HG03575 (cell line): ENCODE results near the gene GRM3.
"Not testable (repeated sequence)": the region's sequence is repeated elsewhere in the genome, so short reads cannot be mapped to it uniquely, and the experiment has no call there.

Experiments used
- ATAC-seq: cut with Tn5 transposase; IDR thresholded peaks from one replicate; pipeline ENCODE4 v1.9.1; 2021; ENCODE audit not compliant: unreplicated experiment, insufficient number of reproducible peaks, low FRiP score; ENCODE audit errors: extremely low read depth

The GRM3 gene

GRCh38 chr7:86643561-86644281, at the start of gene GRM3:
TSS of gene GRM3 (plus strand) at chr7:86643909. CDS start at chr7:86765146, 121,237 bp downstream.
- no peak for ATAC-seq

- ATAC-seq, result no peak
Measured at GRCh38 chr7:86598311-86598710, 45.4 kb upstream of the GRM3 start.

- no peak for ATAC-seq
Measured at GRCh38 chr7:86598721-86599120, 45.0 kb upstream of the GRM3 start.

- ATAC-seq, result no peak
Measured at GRCh38 chr7:86600506-86601290, 43.0 kb upstream of the GRM3 start.

- ATAC-seq, result not testable (repeated sequence)
Measured at GRCh38 chr7:86615711-86616110, 28.0 kb upstream of the GRM3 start.

- no peak for ATAC-seq
Measured at GRCh38 chr7:86644282-86645224, 844 bp downstream of the GRM3 start.

- no peak for ATAC-seq
Measured at GRCh38 chr7:86645225-86645608, 1.5 kb downstream of the GRM3 start.

- ATAC-seq, result no peak
Measured at GRCh38 chr7:86645676-86646276, 2.1 kb downstream of the GRM3 start.

GRCh38 chr7:86647385-86648094, 3.8 kb downstream of the GRM3 start:
- no peak for ATAC-seq

GRCh38 chr7:86648169-86648568, 4.5 kb downstream of the GRM3 start:
- no peak for ATAC-seq

GRCh38 chr7:86653919-86654659, 10.4 kb downstream of the GRM3 start:
- ATAC-seq, result no peak

GRCh38 chr7:86657948-86658347, 14.2 kb downstream of the GRM3 start:
- ATAC-seq, result no peak

- ATAC-seq, result no peak
Measured at GRCh38 chr7:86660950-86661462, 17.3 kb downstream of the GRM3 start.

- ATAC-seq, result no peak
Measured at GRCh38 chr7:86664486-86664885, 20.8 kb downstream of the GRM3 start.

GRCh38 chr7:86664991-86665390, 21.3 kb downstream of the GRM3 start:
- no peak for ATAC-seq

- ATAC-seq, result no peak
Measured at GRCh38 chr7:86665669-86666068, 22.0 kb downstream of the GRM3 start.

GRCh38 chr7:86667732-86668131, 24.0 kb downstream of the GRM3 start:
- ATAC-seq, result no peak

- ATAC-seq, result no peak
Measured at GRCh38 chr7:86668315-86668714, 24.6 kb downstream of the GRM3 start.
